Cerebellar nuclear complex (tissue), 1 donor: Measurements from ENCODE around the gene GNAL.
"Not testable (repeated sequence)": the region's sequence is repeated elsewhere in the genome, so short reads cannot be mapped to it uniquely, and the experiment has no call there.

Experiments
- DNase-seq, 2 experiments: peaks; one replicate each; lab custom pipeline; 2025; lab: John Stamatoyannopoulos, UW

Gene GNAL

GRCh38 chr18:11688972-11689668 is at the start of gene GNAL:
GNAL (plus strand) TSS chr18:11689264; CDS start chr18:11689564, 300 bp downstream.
- DNase-seq: no peak

GRCh38 chr18:11647310-11647709 is 41.8 kb upstream of the GNAL start:
- DNase-seq: not testable (repeated sequence)

GRCh38 chr18:11647804-11648203 is 41.3 kb upstream of the GNAL start:
- not testable (repeated sequence) for DNase-seq

- DNase-seq: no peak
Observed at GRCh38 chr18:11649839-11650238, 39.2 kb upstream of the GNAL start.

- DNase-seq: no peak
Observed at GRCh38 chr18:11651899-11652298, 37.2 kb upstream of the GNAL start.

GRCh38 chr18:11653521-11653920 is 35.5 kb upstream of the GNAL start:
- no peak for DNase-seq

- no peak for DNase-seq
Observed at GRCh38 chr18:11654736-11655605, 34.1 kb upstream of the GNAL start.

GRCh38 chr18:11655606-11655932 is 33.5 kb upstream of the GNAL start:
- no peak for DNase-seq

GRCh38 chr18:11657152-11657551 is 31.9 kb upstream of the GNAL start:
- no peak for DNase-seq

- DNase-seq: no peak
Observed at GRCh38 chr18:11657554-11657953, 31.5 kb upstream of the GNAL start.

- DNase-seq: no peak
Observed at GRCh38 chr18:11658019-11658418, 31.0 kb upstream of the GNAL start.

- DNase-seq: no peak
Observed at GRCh38 chr18:11658989-11659388, 30.1 kb upstream of the GNAL start.

- DNase-seq: no peak
Observed at GRCh38 chr18:11660691-11661090, 28.4 kb upstream of the GNAL start.

- no peak for DNase-seq
Observed at GRCh38 chr18:11661430-11661829, 27.6 kb upstream of the GNAL start.

GRCh38 chr18:11663439-11664029 is 25.5 kb upstream of the GNAL start:
- no peak for DNase-seq

GRCh38 chr18:11664286-11664685 is 24.8 kb upstream of the GNAL start:
- DNase-seq: no peak

GRCh38 chr18:11665146-11665545 is 23.9 kb upstream of the GNAL start:
- no peak for DNase-seq

- DNase-seq: no peak
Observed at GRCh38 chr18:11665587-11665986, 23.5 kb upstream of the GNAL start.

GRCh38 chr18:11666176-11666575 is 22.9 kb upstream of the GNAL start:
- DNase-seq: no peak

GRCh38 chr18:11666831-11667230 is 22.2 kb upstream of the GNAL start:
- DNase-seq: no peak

GRCh38 chr18:11667578-11667977 is 21.5 kb upstream of the GNAL start:
- no peak for DNase-seq

GRCh38 chr18:11668441-11669169 is 20.5 kb upstream of the GNAL start:
- no peak for DNase-seq
